ENCODE data around the gene DLG5.
"Not testable (repeated sequence)": the region's sequence is repeated elsewhere in the genome, so short reads cannot be mapped to it uniquely, and the experiment has no call there.

DLG5 gene

GRCh38 chr10:77780180-77780579, 146.4 kb downstream of the DLG5 start:
- H3K27ac ChIP-seq = no peak overlapping the region
- TF ChIP-seq ZFX (IDR thresholded peaks at IDR 0.05) (no peak), CTCF (conservative IDR thresholded peaks at IDR 0.05) (no peak)

GRCh38 chr10:77776487-77776886, 150.1 kb downstream of the DLG5 start:
- H3K27ac ChIP-seq = no peak overlapping the region
- TF ChIP-seq CTCF (conservative IDR thresholded peaks at IDR 0.05) (no peak), ZFX (IDR thresholded peaks at IDR 0.05) (no peak)

GRCh38 chr10:77774940-77775391, 151.6 kb downstream of the DLG5 start:
- TF ChIP-seq ZFX (IDR thresholded peaks at IDR 0.05) (no peak), CTCF (conservative IDR thresholded peaks at IDR 0.05) (no peak)
- no peak overlapping the region for H3K27ac ChIP-seq

GRCh38 chr10:77773631-77774426, 152.7 kb downstream of the DLG5 start:
- H3K27ac ChIP-seq = no peak overlapping the region
- TF ChIP-seq ZFX (IDR thresholded peaks at IDR 0.05) = no peak

- not testable (repeated sequence) for H3K27ac ChIP-seq
Measured at GRCh38 chr10:77772852-77773600, 153.5 kb downstream of the DLG5 start.

- no peak overlapping the region for H3K27ac ChIP-seq
- TF ChIP-seq ZFX (IDR thresholded peaks at IDR 0.05) = no peak
- no peak for TF ChIP-seq CTCF (conservative IDR thresholded peaks at IDR 0.05)
Measured at GRCh38 chr10:77771851-77772250, 154.7 kb downstream of the DLG5 start.

GRCh38 chr10:77771450-77771849, 155.1 kb downstream of the DLG5 start:
- TF ChIP-seq ZFX (IDR thresholded peaks at IDR 0.05) (no peak), CTCF (conservative IDR thresholded peaks at IDR 0.05) (no peak)
- no peak overlapping the region for H3K27ac ChIP-seq

- TF ChIP-seq CTCF (conservative IDR thresholded peaks at IDR 0.05) = no peak
- TF ChIP-seq ZFX (IDR thresholded peaks at IDR 0.05) = no peak
- no peak overlapping the region for H3K27ac ChIP-seq
Measured at GRCh38 chr10:77770868-77771175, 155.7 kb downstream of the DLG5 start.
